Stimulated activated CD4-positive, alpha-beta T cell treated with anti-CD3 and anti-CD28 coated beads, Interleukin-1b, Interleukin-23, amount 100 ng/mL, for 4 hours (primary cell): ENCODE data around the gene KRTAP7-1.

Experiments
- DNase-seq, 2 donors: peaks; one replicate each; pipeline ENCODE4 v3.0.0-alpha.2; 2020; ENCODE audit warnings: low read depth in 2 of 2

The KRTAP7-1 gene

GRCh38 chr21:30829659-30830058 lies at the start of gene KRTAP7-1:
Gene KRTAP7-1 (minus strand): TSS chr21:30829759. CDS start chr21:30829698, 61 bp downstream.
- DNase-seq: no peak

- DNase-seq: no peak
Observed at GRCh38 chr21:30874526-30874925, 45.0 kb upstream of the KRTAP7-1 start.

GRCh38 chr21:30847627-30848500 lies 18.3 kb upstream of the KRTAP7-1 start:
- DNase-seq: no peak

GRCh38 chr21:30842990-30843389 lies 13.4 kb upstream of the KRTAP7-1 start:
- DNase-seq: no peak

- peak in 1 of 2 donors; percentile 11 for DNase-seq
Observed at GRCh38 chr21:30839304-30839703, 9.7 kb upstream of the KRTAP7-1 start.

- no peak for DNase-seq
Observed at GRCh38 chr21:30838536-30838935, 9.0 kb upstream of the KRTAP7-1 start.

- DNase-seq: peak; percentile 4 to 8
Observed at GRCh38 chr21:30831194-30831765, 1.7 kb upstream of the KRTAP7-1 start.

GRCh38 chr21:30818837-30819610 lies 10.5 kb downstream of the KRTAP7-1 start:
- no peak for DNase-seq

- no peak for DNase-seq
Observed at GRCh38 chr21:30813174-30813573, 16.4 kb downstream of the KRTAP7-1 start, which contains the start of gene KRTAP8-1. Gene KRTAP8-1 (minus strand): TSS chr21:30813274. CDS start chr21:30813220, 54 bp downstream.

GRCh38 chr21:30800605-30801004 lies 29.0 kb downstream of the KRTAP7-1 start:
- DNase-seq: no peak

GRCh38 chr21:30793581-30794314 lies 35.8 kb downstream of the KRTAP7-1 start:
- no peak for DNase-seq

GRCh38 chr21:30779249-30779648 lies 50.3 kb downstream of the KRTAP7-1 start:
- no peak for DNase-seq
